ENCODE data around the gene DPP10.

DNA sequence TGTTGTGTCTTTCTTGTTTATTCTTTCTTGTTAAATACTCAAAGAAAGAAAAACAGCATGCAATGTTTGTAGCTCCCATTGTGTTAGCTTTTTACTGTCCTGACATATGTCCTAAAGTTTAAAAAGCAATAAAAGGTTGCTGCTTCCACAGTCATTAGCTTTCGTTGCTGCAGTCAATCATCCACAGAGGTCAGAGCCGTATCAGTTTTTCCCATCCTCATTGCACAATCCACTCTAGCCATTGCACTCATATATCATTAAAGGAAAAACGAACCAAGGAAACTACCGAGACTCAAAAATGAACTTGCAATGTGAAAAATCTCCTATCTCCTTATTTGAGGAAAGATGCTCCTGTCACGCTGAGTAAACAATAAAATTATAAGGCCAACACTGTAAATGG is 954.1 kb downstream of the DPP10 start:
- TF ChIP-seq POLR2A (IDR thresholded peaks at IDR 0.05) (no peak), CTCF (IDR thresholded peaks at IDR 0.05) (no peak)

Data from esophagus squamous epithelium (tissue), 4 donors.